Lung (tissue), 12 donors: ENCODE data around the gene RAB18. TPM values are rescaled to one million over a fixed set of nuclear protein-coding genes. Genes with fewer than 3 reads are reported as not detected.
A peak's percentile ranks its signal among the peaks of the same experiment; 100 is the strongest.
"Not testable (repeated sequence)": the region's sequence is repeated elsewhere in the genome, so short reads cannot be mapped to it uniquely, and the experiment has no call there.

Experiments
- ATAC-seq: fragments of 200-7000 bp; cut with Tn5 transposase; one replicate; pipeline ENCODE4 v1.9.1; 2020; ENCODE audit warnings: moderate number of reproducible peaks; ENCODE audit not compliant: insufficient read depth, low FRiP score
- DNase-seq, 3 donors: peaks; one replicate each; pipeline ENCODE4 v3.0.0-alpha.2; 2013 to 2017
- H3K27ac ChIP-seq, 2 donors: one replicate each; pipeline ENCODE4 v1.5.1; 2013; ENCODE audit warnings: mild to moderate bottlenecking in 2 of 2, moderate library complexity in 2 of 2, control low read depth in 1 of 2, inconsistent platforms in 1 of 2, low read depth in 1 of 2, low read length in 1 of 2
- H3K27me3 ChIP-seq, 3 donors: one replicate each; pipeline ENCODE4 v1.5.1; 2013; ENCODE audit warnings: low read length in 2 of 3; ENCODE audit not compliant: control insufficient read depth in 3 of 3, insufficient read depth in 3 of 3
- H3K36me3 ChIP-seq, 4 donors: one replicate each; pipeline ENCODE4 v1.5.1; 2013; ENCODE audit warnings: low read length in 4 of 4, mild to moderate bottlenecking in 1 of 4, moderate library complexity in 1 of 4; ENCODE audit not compliant: control insufficient read depth in 4 of 4, insufficient read depth in 4 of 4
- H3K4me1 ChIP-seq, 5 donors: one replicate each; pipeline ENCODE4 v1.5.1; 2013; ENCODE audit warnings: low read length in 5 of 5, mild to moderate bottlenecking in 2 of 5, moderate library complexity in 1 of 5; ENCODE audit not compliant: control insufficient read depth in 5 of 5, insufficient read depth in 5 of 5
- H3K4me3 ChIP-seq: one replicate; pipeline ENCODE4 v1.5.1; 2013; ENCODE audit warnings: mild to moderate bottlenecking, control low read depth, moderate library complexity
- H3K9ac ChIP-seq, 2 donors: one replicate each; pipeline ENCODE4 v1.5.1; 2013; ENCODE audit warnings: low read length in 2 of 2, control low read depth in 1 of 2; ENCODE audit not compliant: insufficient read depth in 1 of 2
- H3K9me3 ChIP-seq, 4 donors: one replicate each; pipeline ENCODE4 v1.5.1; 2013; ENCODE audit warnings: low read length in 3 of 4, mild to moderate bottlenecking in 1 of 4, moderate library complexity in 1 of 4; ENCODE audit not compliant: control insufficient read depth in 4 of 4, insufficient read depth in 3 of 4
- CTCF ChIP-seq: IDR thresholded peaks from 2 replicates; pipeline ENCODE4 v1.5.1; 2012; ENCODE audit warnings: mild to moderate bottlenecking; ENCODE audit errors: control extremely low read depth, extremely low read depth
- WGBS, 2 donors: extraction: QIAGEN DNeasy Blood & Tissue Kit; methylation state at CpG; one replicate each; pipeline ENCODE4 v1.1.7; 2013; 5-methylcytosine and 5-hydroxymethylcytosine counted together
- polyA plus RNA-seq, 2 donors: library from polyadenylated mRNA; stranded (reverse); fragments of 200-250 nt; gene quantifications; one replicate each; pipeline ENCODE4 v1.2.1, GENCODE V29; 2013
- total RNA-seq, 2 donors: library from RNA; depleted of rRNA in 1 of 2; stranded (reverse); fragments of >200 nt in 1 of 2; gene quantifications; one replicate each; pipeline ENCODE4 v1.2.1, GENCODE V29; 2014 to 2021
- donor health status: control.
- donor health status: control.
- donor health status: Bipolar disorder and iron deficiency.
- donor health status: healthy.
- donor health status: DM: yes; HTN: yes; CAD: no.

The RAB18 gene
- total and polyA plus RNA-seq, 4 donors: 26.8 to 84.5 (median 55.5) TPM

DNA sequence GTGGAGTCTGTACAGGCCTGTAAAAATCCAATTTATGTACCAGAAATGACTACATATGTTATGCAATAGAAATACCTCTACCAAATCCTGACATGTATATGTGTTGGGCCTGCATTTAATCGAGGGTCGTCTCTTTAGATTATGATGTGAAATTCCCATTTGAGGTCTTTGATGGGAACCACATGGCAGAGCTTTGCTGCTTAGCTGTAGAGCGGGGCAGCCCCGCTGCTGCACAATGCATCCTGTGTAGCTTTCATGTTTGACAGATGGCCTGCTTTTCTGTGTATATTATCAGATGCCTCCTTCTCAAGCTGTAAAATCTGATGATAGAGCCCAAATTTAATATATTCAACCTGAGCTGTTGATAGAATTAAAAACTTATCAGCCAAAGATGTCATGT, 65.8 kb downstream of the RAB18 start:
- no peak for TF ChIP-seq CTCF
- 83 to 87% methylated on average over 4 of the region's 4 CpGs for WGBS, 2 donors
- peaks cover 0 to 3% (median 0%) of the 10 kb centered on the region in 4 donors for H3K9me3 ChIP-seq

GRCh38 chr10:27577038-27577437, 72.9 kb downstream of the RAB18 start:
- 93 to 94% methylated on average over 5 of the region's 5 CpGs for whole genome bisulfite sequencing, 2 donors
- not testable (repeated sequence) for ATAC-seq

More for the DNA sequence above, 65.8 kb downstream of the RAB18 start:
- Histone ChIP-seq H3K9ac (no peak overlapping the region), H3K4me3 (no peak overlapping the region), H3K4me1 (no peaks in the 10 kb centered on the region), H3K27me3 (no peaks in the 10 kb centered on the region), H3K27ac (no peak overlapping the region), H3K36me3 (no peaks in the 10 kb centered on the region)
- no peak for ATAC-seq
- peak in 2 of 3 donors; percentile 19 to 37 for DNase-seq

DNA sequence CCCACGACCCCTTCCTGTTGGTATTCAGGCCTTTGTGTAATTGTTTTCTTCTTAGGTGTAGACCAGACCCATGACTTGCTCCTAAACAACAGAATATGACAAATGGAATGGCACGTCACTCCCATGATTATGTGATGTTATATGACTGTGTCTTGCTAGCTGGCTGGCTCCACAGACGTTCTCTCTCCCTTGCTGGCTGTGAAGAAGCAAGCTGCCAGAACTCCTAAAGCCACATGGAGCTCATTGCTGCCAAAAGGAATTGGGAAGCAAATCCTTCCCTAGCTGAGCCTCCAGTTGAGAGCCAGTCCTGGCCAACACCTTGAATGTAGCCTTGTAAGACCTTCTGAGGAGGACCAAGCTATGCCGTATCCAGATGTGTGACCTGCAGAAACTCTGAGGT, 74.2 kb downstream of the RAB18 start:
- H3K27ac ChIP-seq: no peak overlapping the region
- no peak overlapping the region for H3K4me3 ChIP-seq
- H3K9ac ChIP-seq: no peak overlapping the region
- no peaks in the 10 kb centered on the region for H3K36me3 ChIP-seq
- H3K9me3 ChIP-seq: peaks cover 0 to 2% (median 0%) of the 10 kb centered on the region in 4 donors
- H3K27me3 ChIP-seq: no peaks in the 10 kb centered on the region
- no peak for ATAC-seq
- no peaks in the 10 kb centered on the region for H3K4me1 ChIP-seq
- TF ChIP-seq CTCF: no peak
- 77 to 78% methylated on average over 4 of the region's 4 CpGs for WGBS, 2 donors
- peak in 1 of 3 donors; percentile 37 for DNase-seq

More at GRCh38 chr10:27577038-27577437, 72.9 kb downstream of the RAB18 start:
- H3K27ac ChIP-seq, H3K4me3 ChIP-seq, H3K36me3 ChIP-seq, H3K4me1 ChIP-seq, DNase-seq, H3K9me3 ChIP-seq, H3K9ac ChIP-seq, H3K27me3 ChIP-seq: not testable (repeated sequence)

- H3K27me3 ChIP-seq: no peaks in the 10 kb centered on the region
- whole genome bisulfite sequencing, 2 donors: 83 to 92% methylated on average over 4 of the region's 4 CpGs
- ATAC-seq (no peak), DNase-seq (no peak)
- peaks cover 0 to 5% (median 0%) of the 10 kb centered on the region in 4 donors for H3K9me3 ChIP-seq
- no peaks in the 10 kb centered on the region for H3K36me3 ChIP-seq
- no peaks in the 10 kb centered on the region for H3K4me1 ChIP-seq
- H3K4me3 ChIP-seq: no peak overlapping the region
- no peak overlapping the region for H3K9ac ChIP-seq
- H3K27ac ChIP-seq: no peak overlapping the region
- TF ChIP-seq CTCF: no peak
These were observed 77.1 kb downstream of the RAB18 start for GRCh38 chr10:27581225-27581624.
